Measurements from ENCODE around the gene NRCAM.

The NRCAM gene

GRCh38 chr7:108236681-108237415 is 219.4 kb downstream of the NRCAM start:
- DNase-seq: no peak

DNA sequence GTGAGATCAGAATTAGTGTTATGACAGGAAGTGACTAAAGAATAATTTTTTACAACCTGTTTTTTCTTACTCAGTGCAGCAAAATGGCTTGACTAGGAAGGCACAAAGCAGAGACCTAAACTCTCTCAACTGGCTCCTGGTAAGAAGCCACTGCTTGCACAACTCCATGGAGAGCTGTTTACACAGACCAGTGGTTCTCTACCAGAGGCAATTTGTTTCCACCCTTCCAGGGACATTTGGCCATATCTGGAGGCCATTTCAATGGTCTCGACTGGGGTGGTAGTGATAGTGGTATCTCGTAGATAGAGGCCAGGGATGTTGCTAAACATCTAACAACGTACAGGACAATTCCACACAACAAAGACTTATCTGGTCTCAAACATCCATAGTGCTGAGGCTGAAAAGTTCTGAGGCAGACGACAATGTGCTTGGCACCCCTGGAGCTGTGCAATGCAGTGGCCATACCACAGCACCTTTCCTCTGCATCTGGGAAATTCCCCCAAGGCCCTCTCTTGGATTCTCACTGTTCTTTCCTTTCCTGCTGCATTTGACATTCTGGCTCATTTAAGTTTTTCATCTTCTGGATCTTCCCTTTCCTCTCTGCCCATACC is 220.7 kb downstream of the NRCAM start:
- no peak for DNase-seq

GRCh38 chr7:108234971-108235450 is 221.2 kb downstream of the NRCAM start:
- no peak for DNase-seq

- no peak for DNase-seq
Measured at GRCh38 chr7:108234281-108234680, 222.0 kb downstream of the NRCAM start.

DNA sequence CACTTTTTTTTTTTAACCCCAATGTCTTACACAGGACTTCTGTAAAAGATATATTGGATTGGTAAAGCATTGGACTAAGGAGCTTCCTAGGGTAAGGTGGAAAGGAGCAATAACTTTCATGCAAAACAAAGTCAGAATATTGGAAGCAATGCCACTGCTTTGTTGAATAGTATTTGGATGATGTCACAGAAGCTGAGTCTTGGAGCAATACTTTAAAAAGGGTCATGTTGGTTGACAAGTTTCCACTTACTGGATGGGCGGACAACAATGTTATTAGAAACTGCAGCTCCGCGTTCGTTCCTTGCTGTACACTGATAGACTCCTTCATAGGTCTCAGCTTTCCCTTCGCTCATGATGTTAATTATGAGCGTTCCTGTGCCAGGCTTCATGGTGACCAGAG is 224.2 kb downstream of the NRCAM start:
- DNase-seq: no peak

DNA sequence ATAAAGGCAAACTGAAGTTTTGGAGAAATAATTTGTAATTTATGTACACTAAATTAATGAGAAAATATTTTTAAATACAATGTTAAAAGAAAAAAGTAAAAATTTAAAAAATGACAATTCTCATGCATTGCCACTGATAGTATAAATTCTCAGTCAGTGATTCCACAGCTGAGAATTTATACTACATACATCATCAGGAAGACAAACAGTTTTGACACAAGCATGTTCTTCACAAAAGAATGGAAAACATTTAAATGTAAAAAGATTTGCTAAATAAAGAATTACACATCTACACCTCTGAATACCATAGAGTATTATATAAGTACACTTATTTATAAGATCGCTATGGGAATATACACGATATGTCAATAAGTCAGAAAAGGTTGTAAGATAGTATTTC is 225.0 kb downstream of the NRCAM start:
- no peak for DNase-seq

GRCh38 chr7:108227366-108227765 is 228.9 kb downstream of the NRCAM start:
- DNase-seq: no peak

GRCh38 chr7:108226816-108227299 is 229.4 kb downstream of the NRCAM start:
- no peak for DNase-seq

DNA sequence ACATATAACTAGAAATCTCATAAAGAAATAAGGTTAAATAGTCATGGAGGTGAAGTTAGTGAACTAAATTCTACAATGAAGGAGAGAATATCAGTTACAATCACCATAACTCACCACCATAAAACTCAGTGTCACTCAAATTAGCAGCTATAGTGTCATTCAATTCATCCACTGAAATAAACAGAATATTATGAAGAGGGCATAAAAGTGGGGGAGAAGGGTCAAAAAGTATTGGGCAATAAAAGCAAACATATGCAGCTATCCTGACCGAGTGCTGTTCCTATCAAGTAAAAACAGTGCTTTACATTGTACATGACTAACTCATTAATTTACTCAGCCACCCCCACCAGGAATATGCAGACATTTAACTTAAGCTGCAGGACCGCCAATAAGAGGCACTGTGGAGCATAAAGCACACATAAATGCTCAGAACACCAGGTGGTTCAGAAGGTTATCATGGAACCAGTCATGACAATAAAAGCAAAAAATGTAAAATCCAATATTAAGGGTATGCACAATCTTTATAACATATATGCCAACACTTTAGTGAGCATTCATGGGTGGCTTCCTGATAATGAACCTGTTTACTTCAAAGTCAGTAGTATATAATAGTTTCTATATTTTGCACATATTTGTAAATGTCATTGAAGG is 230.6 kb downstream of the NRCAM start:
- DNase-seq: no peak

DNA sequence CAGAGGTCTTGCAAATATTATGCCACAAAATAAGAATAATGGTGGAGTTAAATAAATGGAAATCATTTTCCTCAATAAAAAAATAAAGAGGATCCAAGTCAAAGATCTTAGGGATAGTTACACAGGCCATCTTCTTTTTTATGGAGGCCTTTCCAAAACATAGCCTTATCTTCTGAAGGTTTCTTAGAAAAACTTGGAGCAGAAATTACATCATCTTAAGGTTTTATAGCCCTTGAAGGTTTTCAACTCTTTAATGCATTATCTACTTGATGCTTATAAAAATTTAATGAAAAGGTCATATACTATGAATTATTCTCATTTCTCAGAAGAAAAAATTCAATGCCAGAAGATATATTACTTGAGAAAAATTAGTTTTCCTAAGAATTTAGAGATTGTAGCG is 231.8 kb downstream of the NRCAM start:
- no peak for DNase-seq

GRCh38 chr7:108222236-108222892 is 233.9 kb downstream of the NRCAM start:
- no peak for DNase-seq

DNA sequence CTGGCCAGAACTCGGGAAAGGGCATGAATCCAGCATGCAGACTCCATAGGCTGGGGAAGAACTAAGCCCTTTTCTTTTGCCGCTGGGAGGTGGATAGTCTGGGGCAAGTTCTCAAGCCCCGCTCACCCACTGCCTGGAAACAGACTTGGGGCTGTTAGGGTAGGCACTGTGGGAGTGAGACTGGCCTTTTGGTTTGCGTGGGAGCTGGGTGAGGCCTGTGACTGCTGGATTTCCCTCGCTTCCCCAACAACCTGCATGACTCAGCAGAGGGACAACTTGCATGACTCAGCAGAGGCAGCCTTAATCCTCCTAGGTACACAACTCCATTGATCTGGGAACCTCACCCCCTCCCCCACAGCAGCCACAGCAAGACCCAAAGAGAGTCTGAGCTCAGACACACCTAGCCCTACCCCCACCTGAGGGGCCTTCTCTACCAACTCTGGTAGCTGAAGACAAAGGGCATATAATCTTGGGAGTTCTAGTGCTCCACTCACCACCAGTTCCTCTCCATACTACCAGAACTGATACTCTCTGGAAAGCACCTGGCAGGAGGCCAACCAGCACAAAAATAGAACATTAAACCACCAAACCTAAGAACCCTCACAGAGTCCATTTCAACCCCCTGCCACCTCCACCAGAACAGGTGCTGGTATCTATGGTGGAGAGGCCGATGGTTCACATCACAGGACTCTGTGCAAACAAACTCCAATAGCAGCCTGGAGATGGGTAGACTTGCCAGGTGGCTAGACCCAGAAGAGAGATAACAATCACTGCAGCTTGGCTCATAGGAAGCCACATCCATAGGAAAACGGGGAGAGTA is 244.6 kb downstream of the NRCAM start:
- no peak for DNase-seq

GRCh38 chr7:108210796-108211195 is 245.4 kb downstream of the NRCAM start:
- no peak for DNase-seq

DNA sequence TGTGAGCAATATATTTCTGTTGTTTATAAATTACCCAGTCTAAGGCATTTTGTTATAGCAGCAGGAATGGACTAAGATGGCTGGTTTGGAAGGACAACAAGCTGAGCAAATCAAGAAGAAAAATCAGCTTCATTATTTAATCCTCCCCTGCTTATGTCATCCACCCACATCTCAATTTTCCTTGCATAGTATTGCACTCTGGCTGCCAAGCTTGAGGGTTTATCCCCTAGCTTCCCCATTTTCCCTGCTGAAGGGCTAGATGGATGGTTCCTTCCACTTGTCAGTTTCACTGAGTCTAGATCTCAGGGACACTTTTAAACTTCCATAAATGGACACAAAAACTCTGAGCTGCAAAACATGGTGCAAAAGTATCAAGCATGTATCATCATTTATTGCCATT is 250.9 kb downstream of the NRCAM start:
- no peak for DNase-seq

GRCh38 chr7:108204281-108204796 is 251.9 kb downstream of the NRCAM start:
- DNase-seq: no peak

- DNase-seq: no peak
Measured at GRCh38 chr7:108203537-108203936, 252.7 kb downstream of the NRCAM start.

GRCh38 chr7:108202743-108203142 is 253.5 kb downstream of the NRCAM start:
- no peak for DNase-seq

- DNase-seq: no peak
Measured at GRCh38 chr7:108201766-108202165, 254.5 kb downstream of the NRCAM start.

DNA sequence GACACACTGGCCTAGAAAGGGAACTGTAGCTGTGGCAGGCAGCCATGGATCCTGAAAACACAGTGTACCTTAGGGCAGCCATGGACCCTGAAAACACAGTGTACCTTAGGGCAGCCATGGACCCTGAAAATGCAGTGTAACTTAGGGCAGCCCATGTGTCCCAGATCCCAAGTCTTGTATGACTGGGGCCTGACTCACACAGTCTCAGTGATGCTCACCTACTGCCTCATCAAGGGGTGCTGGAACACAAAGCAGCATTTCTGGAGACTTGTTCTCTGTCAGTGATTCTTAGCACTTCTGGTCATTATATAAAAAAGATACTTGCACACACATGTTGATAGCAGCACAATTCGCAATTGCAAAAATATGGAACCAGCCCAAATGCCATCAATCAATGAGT is 255.9 kb downstream of the NRCAM start:
- DNase-seq: no peak

- DNase-seq: no peak
Measured at GRCh38 chr7:108197371-108198091, 258.7 kb downstream of the NRCAM start.

- DNase-seq: no peak
Measured at GRCh38 chr7:108196004-108196403, 260.2 kb downstream of the NRCAM start.

Data from AML-193 (cell line).